Mesothelial cell of epicardium (in vitro differentiated cells): ENCODE data around the gene TMEM213. TPM values are rescaled to one million over a fixed set of nuclear protein-coding genes. Genes with fewer than 3 reads are reported as not detected.

Experiments
- DNase-seq, 2 experiments: peaks; one replicate each; pipeline ENCODE4 v3.0.0; 2021; ENCODE audit warnings: low spot score in 2 of 2; ENCODE audit not compliant: unreplicated experiment in 2 of 2
- H3K27ac Mint-ChIP-seq: 2 replicates; pipeline ENCODE4 v1.8.0; 2021; ENCODE audit warnings: mixed read lengths
- H3K27me3 Mint-ChIP-seq: 2 replicates; pipeline ENCODE4 v1.8.0; 2021; ENCODE audit warnings: low read depth, mixed read lengths
- H3K36me3 Mint-ChIP-seq: 2 replicates; pipeline ENCODE4 v1.8.0; 2021; ENCODE audit warnings: mixed read lengths
- H3K4me1 Mint-ChIP-seq: 2 replicates; pipeline ENCODE4 v1.8.0; 2021; ENCODE audit warnings: mixed read lengths
- H3K4me3 Mint-ChIP-seq: 2 replicates; pipeline ENCODE4 v1.8.0; 2021; ENCODE audit warnings: mild to moderate bottlenecking, moderate library complexity, mixed read lengths
- H3K9me3 Mint-ChIP-seq: 2 replicates; pipeline ENCODE4 v1.8.0; 2021; ENCODE audit warnings: mixed read lengths
- CTCF ChIP-seq: fragments of 200-600 bp; sonication (generic); IDR thresholded peaks from one replicate; pipeline ENCODE4 v1.5.0; 2021; ENCODE audit warnings: antibody characterized with exemption; ENCODE audit not compliant: unreplicated experiment
- total RNA-seq: library from RNA; stranded (reverse); gene quantifications from 3 replicates; pipeline ENCODE4 v1.2.1, GENCODE V29; 2021

Gene TMEM213
- total RNA-seq, 1 donor from 2014 or later, result not detected

GRCh38 chr7:138871065-138871813 lies 73.4 kb downstream of the TMEM213 start:
- Mint-ChIP-seq H3K36me3 (peaks cover 38% of the 10 kb centered on the region), H3K9me3 (no peaks in the 10 kb centered on the region), H3K27me3 (no peaks in the 10 kb centered on the region), H3K27ac (no peak overlapping the region), H3K4me3 (no peak overlapping the region), H3K4me1 (peaks cover 14% of the 10 kb centered on the region)
- no peak for DNase-seq
- TF ChIP-seq CTCF, result no peak

GRCh38 chr7:138871814-138872090 lies 74.0 kb downstream of the TMEM213 start:
- H3K9me3 Mint-ChIP-seq, result no peaks in the 10 kb centered on the region

GRCh38 chr7:138872576-138872975 lies 74.8 kb downstream of the TMEM213 start:
- peaks cover 36% of the 10 kb centered on the region for H3K36me3 Mint-ChIP-seq
- no peak for DNase-seq
- TF ChIP-seq CTCF, result no peak

More at GRCh38 chr7:138871814-138872090, 74.0 kb downstream of the TMEM213 start:
- no peaks in the 10 kb centered on the region for H3K27me3 Mint-ChIP-seq
- no peak for TF ChIP-seq CTCF
- no peak overlapping the region for H3K27ac Mint-ChIP-seq
- H3K4me1 Mint-ChIP-seq, result peaks cover 17% of the 10 kb centered on the region
- no peak overlapping the region for H3K4me3 Mint-ChIP-seq
- no peak for DNase-seq
- peaks cover 40% of the 10 kb centered on the region for H3K36me3 Mint-ChIP-seq

GRCh38 chr7:138873220-138873892 lies 75.6 kb downstream of the TMEM213 start:
- H3K9me3 Mint-ChIP-seq, result no peaks in the 10 kb centered on the region
- no peaks in the 10 kb centered on the region for H3K27me3 Mint-ChIP-seq
- TF ChIP-seq CTCF, result no peak
- peak overlapping the region; percentile 36 for H3K27ac Mint-ChIP-seq
- peaks cover 19% of the 10 kb centered on the region for H3K4me1 Mint-ChIP-seq
- DNase-seq, result no peak
- H3K4me3 Mint-ChIP-seq, result no peak overlapping the region
- peaks cover 40% of the 10 kb centered on the region for H3K36me3 Mint-ChIP-seq

More at GRCh38 chr7:138872576-138872975, 74.8 kb downstream of the TMEM213 start:
- Mint-ChIP-seq H3K9me3 (no peaks in the 10 kb centered on the region), H3K4me3 (no peak overlapping the region), H3K27me3 (no peaks in the 10 kb centered on the region), H3K27ac (peak overlapping the region; percentile 67), H3K4me1 (peaks cover 17% of the 10 kb centered on the region)

GRCh38 chr7:138875794-138876193 lies 78.0 kb downstream of the TMEM213 start:
- Mint-ChIP-seq H3K4me3 (no peak overlapping the region), H3K27ac (no peak overlapping the region), H3K9me3 (no peaks in the 10 kb centered on the region), H3K4me1 (peaks cover 13% of the 10 kb centered on the region), H3K27me3 (no peaks in the 10 kb centered on the region), H3K36me3 (peaks cover 29% of the 10 kb centered on the region)
- no peak for DNase-seq
- no peak for TF ChIP-seq CTCF
